HEK293 (cell line): ENCODE results near the gene CADPS.
A peak's percentile ranks its signal among the peaks of the same experiment; 100 is the strongest.

Experiments
- CTCF ChIA-PET: fragments of 350-600 bp; formaldehyde crosslinking; extraction: SDS; loops from one replicate; lab custom pipeline; 2021; ENCODE audit warnings: antibody characterized with exemption; lab: Yijun Ruan, JAX
- POLR2A ChIA-PET: fragments of 300-600 bp; formaldehyde crosslinking; extraction: SDS; loops from one replicate; lab custom pipeline; 2020; ENCODE audit warnings: antibody characterized with exemption, inconsistent platforms; lab: Yijun Ruan, JAX
- H3K27ac ChIP-seq: fragments of 200-500 bp; sonication (Bioruptor generic); 2 replicates; pipeline ENCODE4 v1.5.1; 2014; ENCODE audit warnings: low read depth, low read length, control low read depth, inconsistent platforms; ENCODE audit errors: extremely low read depth
- H3K36me3 ChIP-seq, 2 experiments: fragments of 200-500 bp in 1 of 2; sonication (Bioruptor generic) in 1 of 2; 1 replicate in 1 of 2; 2 replicates in 1 of 2; pipeline ENCODE4 v1.5.1; 2014 to 2017; ENCODE audit warnings: inconsistent platforms in 2 of 2, low read length in 2 of 2; ENCODE audit not compliant: control insufficient read depth in 2 of 2, insufficient read depth in 1 of 2
- H3K4me1 ChIP-seq: fragments of 200-500 bp; sonication (Bioruptor generic); 2 replicates; pipeline ENCODE4 v1.5.1; 2014; ENCODE audit warnings: mild to moderate bottlenecking, low read length, inconsistent platforms; ENCODE audit not compliant: control insufficient read depth, insufficient read depth
- H3K4me3 ChIP-seq: 2 replicates; pipeline ENCODE4 v1.5.1; 2011; ENCODE audit warnings: low read depth, mild to moderate bottlenecking, control low read depth, low read length, moderate library complexity
- H3K9me3 ChIP-seq: fragments of 200-500 bp; sonication (Bioruptor generic); 2 replicates; pipeline ENCODE4 v1.5.1; 2014; ENCODE audit warnings: low read depth, low read length, inconsistent platforms; ENCODE audit not compliant: control insufficient read depth, insufficient read depth
- EGR2 ChIP-seq: fragments of 450-650 bp; formaldehyde crosslinking; IDR thresholded peaks from 2 replicates; pipeline ENCODE4 v1.5.1; 2016; ENCODE audit warnings: low read depth, missing biosample characterization, missing genetic modification characterization
- KLF17 ChIP-seq: fragments of 450-650 bp; formaldehyde crosslinking; IDR thresholded peaks from 2 replicates; pipeline ENCODE4 v1.5.1; 2016; ENCODE audit warnings: missing biosample characterization, missing genetic modification characterization
- OSR2 ChIP-seq: fragments of 450-650 bp; formaldehyde crosslinking; IDR thresholded peaks from 2 replicates; pipeline ENCODE4 v1.5.1; 2016; ENCODE audit warnings: missing biosample characterization, missing genetic modification characterization
- RBAK ChIP-seq: fragments of 450-650 bp; formaldehyde crosslinking; IDR thresholded peaks from 2 replicates; pipeline ENCODE4 v1.5.1; 2016; ENCODE audit warnings: missing biosample characterization, missing genetic modification characterization
- REST ChIP-seq: fragments of 450-650 bp; formaldehyde crosslinking; IDR thresholded peaks from 2 replicates; pipeline ENCODE4 v1.5.1; 2016; ENCODE audit warnings: missing biosample characterization, missing genetic modification characterization
- SP3 ChIP-seq: fragments of 450-650 bp; formaldehyde crosslinking; IDR thresholded peaks from 2 replicates; pipeline ENCODE4 v1.5.1; 2016; ENCODE audit warnings: missing biosample characterization, missing genetic modification characterization
- ZBTB20 ChIP-seq: fragments of 450-650 bp; formaldehyde crosslinking; IDR thresholded peaks from 2 replicates; pipeline ENCODE4 v1.5.1; 2016; ENCODE audit warnings: missing biosample characterization, missing genetic modification characterization
- ZFHX2 ChIP-seq: fragments of 450-650 bp; formaldehyde crosslinking; conservative IDR thresholded peaks from 2 replicates; pipeline ENCODE4 v1.5.1; 2016; ENCODE audit warnings: missing biosample characterization, missing genetic modification characterization
- ZIC2 ChIP-seq: fragments of 450-650 bp; formaldehyde crosslinking; IDR thresholded peaks from 2 replicates; pipeline ENCODE4 v1.5.1; 2016; ENCODE audit warnings: missing biosample characterization, missing genetic modification characterization
- ZNF157 ChIP-seq: fragments of 450-650 bp; formaldehyde crosslinking; IDR thresholded peaks from 2 replicates; pipeline ENCODE4 v1.5.1; 2016; ENCODE audit warnings: missing biosample characterization, missing genetic modification characterization
- ZNF184 ChIP-seq: fragments of 450-650 bp; IDR thresholded peaks from 2 replicates; pipeline ENCODE4 v1.5.1; 2018; ENCODE audit warnings: missing biosample characterization, mild to moderate bottlenecking, missing genetic modification characterization
- ZNF19 ChIP-seq: fragments of 450-650 bp; formaldehyde crosslinking; IDR thresholded peaks from 2 replicates; pipeline ENCODE4; 2016; ENCODE audit warnings: missing biosample characterization, missing genetic modification characterization, low read depth
- ZNF266 ChIP-seq: fragments of 450-650 bp; formaldehyde crosslinking; IDR thresholded peaks from 2 replicates; pipeline ENCODE4 v1.5.1; 2016; ENCODE audit warnings: missing biosample characterization, missing genetic modification characterization, low read depth
- ZNF341 ChIP-seq: fragments of 450-650 bp; formaldehyde crosslinking; IDR thresholded peaks from 2 replicates; pipeline ENCODE4; 2016; ENCODE audit warnings: low read depth, missing biosample characterization, missing genetic modification characterization
- ZNF416 ChIP-seq: fragments of 450-650 bp; formaldehyde crosslinking; IDR thresholded peaks from 2 replicates; pipeline ENCODE4 v1.5.1; 2016; ENCODE audit warnings: missing biosample characterization, missing genetic modification characterization
- ZNF624 ChIP-seq: fragments of 450-650 bp; formaldehyde crosslinking; IDR thresholded peaks from 2 replicates; pipeline ENCODE4 v1.5.1; 2017; ENCODE audit warnings: missing biosample characterization, missing genetic modification characterization
- ZSCAN23 ChIP-seq: fragments of 450-650 bp; formaldehyde crosslinking; IDR thresholded peaks from 2 replicates; pipeline ENCODE4 v1.5.1; 2016; ENCODE audit warnings: missing biosample characterization, missing genetic modification characterization
- ZSCAN5A ChIP-seq: fragments of 450-650 bp; formaldehyde crosslinking; IDR thresholded peaks from 2 replicates; pipeline ENCODE4 v1.5.1; 2016; ENCODE audit warnings: missing biosample characterization, missing genetic modification characterization
- TF ChIP-seq, protein P1 (sequence below): fragments of 450-650 bp; formaldehyde crosslinking; IDR thresholded peaks from 2 replicates; pipeline ENCODE4 v1.5.1; 2017; ENCODE audit warnings: missing biosample characterization, missing genetic modification characterization

The CADPS gene

DNA sequence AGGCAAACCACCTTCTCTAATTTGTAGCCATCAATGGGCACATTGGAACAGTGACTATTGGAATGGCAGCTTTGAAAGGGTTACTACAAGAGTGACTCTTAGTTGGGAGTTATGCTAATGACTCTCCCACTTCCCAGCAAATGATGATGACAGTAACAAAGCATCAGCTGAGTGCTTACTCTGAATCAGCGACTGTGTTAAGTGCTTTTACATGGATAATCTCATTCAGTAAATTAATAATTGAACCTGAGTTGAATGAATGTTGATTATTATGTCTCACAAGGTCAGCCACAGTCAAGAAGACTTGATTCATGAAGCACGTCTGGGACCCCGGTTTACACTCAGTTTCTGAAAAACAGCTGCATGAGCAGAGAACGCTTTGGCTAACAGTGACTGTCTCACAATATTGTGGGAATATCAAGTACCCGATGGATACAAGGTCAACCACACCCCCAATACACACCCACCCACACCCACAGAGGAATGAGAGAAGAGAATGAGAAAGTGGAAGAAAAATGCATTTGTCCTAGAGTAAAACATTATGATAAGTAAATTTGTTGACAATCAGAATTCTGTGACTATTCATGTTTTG, 259.9 kb downstream of the CADPS start:
- no peak overlapping the region for H3K4me3 ChIP-seq
- H3K4me1 ChIP-seq: no peaks in the 10 kb centered on the region
- H3K36me3 ChIP-seq: no peaks in the 10 kb centered on the region
- TF ChIP-seq ZNF266 (tag by site-specific recombination): no peak
- TF ChIP-seq EGR2 (tag by site-specific recombination): 0 out of 2 replicates have a peak, but pooled peaks have one; percentile 10
- TF ChIP-seq ZFHX2 (tag by site-specific recombination): peak; percentile 37
- no peak overlapping the region for H3K27ac ChIP-seq
- CTCF ChIA-PET: interaction anchor here (0.6 to 1.0 kb wide), 3 partner anchors 271 to 1245 kb away, joined by 3 to 4 read pairs (median 3); no protein-coding TSS in a partner anchor
- no peaks in the 10 kb centered on the region for H3K9me3 ChIP-seq
- POLR2A ChIA-PET: no interaction called here

GRCh38 chr3:62614527-62614926, 260.7 kb downstream of the CADPS start:
- TF ChIP-seq ZFHX2 (tag by site-specific recombination) (no peak), KLF17 (tag by site-specific recombination) (no peak), ZSCAN23 (no peak), RBAK (tag by site-specific recombination) (no peak), ZNF19 (no peak), ZNF184 (tag by site-specific recombination) (no peak), ZNF157 (tag by site-specific recombination) (no peak), SP3 (tag by site-specific recombination) (no peak)
- CTCF ChIA-PET: interaction anchor here (0.6 to 1.0 kb wide), 2 partner anchors 1204 to 1246 kb away, joined by 3 read pairs; no protein-coding TSS in a partner anchor
- POLR2A ChIA-PET: no interaction called here
- H3K4me1 ChIP-seq: no peaks in the 10 kb centered on the region
- H3K4me3 ChIP-seq: no peak overlapping the region
- H3K36me3 ChIP-seq: no peaks in the 10 kb centered on the region
- no peaks in the 10 kb centered on the region for H3K9me3 ChIP-seq
- no peak overlapping the region for H3K27ac ChIP-seq

GRCh38 chr3:62611541-62612240, 263.5 kb downstream of the CADPS start:
- ChIA-PET POLR2A (no interaction called here), CTCF (interaction anchor here (0.7 to 0.8 kb wide), 3 partner anchors 11 to 109 kb away, joined by 3 to 5 read pairs (median 4); no protein-coding TSS in a partner anchor)
- Histone ChIP-seq H3K4me1 (no peaks in the 10 kb centered on the region), H3K36me3 (no peaks in the 10 kb centered on the region), H3K4me3 (no peak overlapping the region), H3K27ac (no peak overlapping the region), H3K9me3 (no peaks in the 10 kb centered on the region)
- no peak for TF ChIP-seq ZBTB20 (tag by site-specific recombination)

- CTCF ChIA-PET: no interaction called here
- Histone ChIP-seq H3K9me3 (no peaks in the 10 kb centered on the region), H3K36me3 (no peaks in the 10 kb centered on the region), H3K27ac (no peak overlapping the region), H3K4me1 (peaks cover 2% of the 10 kb centered on the region; the same call in 1 of the 2 replicates), H3K4me3 (no peak overlapping the region)
- POLR2A ChIA-PET: no interaction called here
- TF ChIP-seq ZIC2 (tag by site-specific recombination) (peak; percentile 88), ZSCAN5A (tag by site-specific recombination) (no peak), ZNF416 (tag by site-specific recombination) (no peak), ZNF624 (tag by site-specific recombination) (no peak), ZNF341 (peak; percentile 40), OSR2 (tag by site-specific recombination) (peak; percentile 99), REST (tag by site-specific recombination) (no peak)
- TF ChIP-seq, protein P1, sequence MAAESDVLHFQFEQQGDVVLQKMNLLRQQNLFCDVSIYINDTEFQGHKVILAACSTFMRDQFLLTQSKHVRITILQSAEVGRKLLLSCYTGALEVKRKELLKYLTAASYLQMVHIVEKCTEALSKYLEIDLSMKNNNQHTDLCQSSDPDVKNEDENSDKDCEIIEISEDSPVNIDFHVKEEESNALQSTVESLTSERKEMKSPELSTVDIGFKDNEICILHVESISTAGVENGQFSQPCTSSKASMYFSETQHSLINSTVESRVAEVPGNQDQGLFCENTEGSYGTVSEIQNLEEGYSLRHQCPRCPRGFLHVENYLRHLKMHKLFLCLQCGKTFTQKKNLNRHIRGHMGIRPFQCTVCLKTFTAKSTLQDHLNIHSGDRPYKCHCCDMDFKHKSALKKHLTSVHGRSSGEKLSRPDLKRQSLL: no peak
Observed at GRCh38 chr3:62607287-62608029, 267.8 kb downstream of the CADPS start.
